Small intestine (tissue), 7 donors: ENCODE data around the gene EID2B. TPM values are rescaled to one million over a fixed set of nuclear protein-coding genes. Genes with fewer than 3 reads are reported as not detected.

Source experiments
- DNase-seq, 2 donors: peaks; one replicate each; pipeline versions ENCODE4 v3.0.0 to v3.0.0-alpha.2; 2013
- FAIRE-seq: peaks from 2 replicates; lab custom pipeline; 2012; peaks lifted over from hg19 to GRCh38; lab: Jason Lieb, UNC
- H3K27ac ChIP-seq, 3 donors: one replicate each; pipeline ENCODE4 v1.5.1; 2013; ENCODE audit warnings: low read length in 2 of 3, mild to moderate bottlenecking in 2 of 3, control low read depth in 1 of 3, inconsistent platforms in 1 of 3, low read depth in 1 of 3, moderate library complexity in 1 of 3
- H3K27me3 ChIP-seq, 3 donors: one replicate each; pipeline ENCODE4 v1.6.1; 2013; ENCODE audit warnings: low read length in 3 of 3, inconsistent platforms in 1 of 3; ENCODE audit not compliant: control insufficient read depth in 3 of 3, insufficient read depth in 3 of 3
- H3K36me3 ChIP-seq, 3 donors: one replicate each; pipeline ENCODE4 v1.6.1; 2013; ENCODE audit warnings: low read length in 3 of 3, inconsistent platforms in 1 of 3, low read depth in 1 of 3, mild to moderate bottlenecking in 1 of 3, moderate library complexity in 1 of 3; ENCODE audit not compliant: control insufficient read depth in 3 of 3, insufficient read depth in 2 of 3
- H3K4me1 ChIP-seq, 3 donors: one replicate each; pipeline ENCODE4 v1.6.1; 2013; ENCODE audit warnings: low read length in 2 of 3, inconsistent platforms in 1 of 3, low read depth in 1 of 3, mild to moderate bottlenecking in 1 of 3, moderate library complexity in 1 of 3; ENCODE audit not compliant: control insufficient read depth in 3 of 3, insufficient read depth in 2 of 3
- H3K4me3 ChIP-seq, 3 donors: one replicate each; pipeline ENCODE4 v1.5.1; 2013; ENCODE audit warnings: low read length in 3 of 3, control low read depth in 1 of 3, inconsistent platforms in 1 of 3, low read depth in 1 of 3, mild to moderate bottlenecking in 1 of 3, moderate library complexity in 1 of 3
- H3K9me3 ChIP-seq, 2 donors: one replicate each; pipeline ENCODE4 v1.6.1; 2013; ENCODE audit warnings: low read depth in 1 of 2, low read length in 1 of 2; ENCODE audit not compliant: control insufficient read depth in 2 of 2, insufficient read depth in 1 of 2
- WGBS, 3 donors: extraction: QIAGEN DNeasy Blood & Tissue Kit; methylation state at CpG; one replicate each; pipeline ENCODE4 v1.1.7; 2013; 5-methylcytosine and 5-hydroxymethylcytosine counted together
- polyA plus RNA-seq, 4 donors: library from polyadenylated mRNA; stranded (reverse) in 3 of 4; unstranded in 1 of 4; fragments of 200-250 nt in 3 of 4; fragments of 120-200 nt in 1 of 4; gene quantifications; one replicate each; pipeline versions ENCODE4 v1.2.1 to v1.2.3, GENCODE V29; 2013
- donor health status: healthy with polysubstance abuse.
- donor health status: control.
- donor health status: control.
- donor health status: Bipolar disorder and iron deficiency.
- donor health status: healthy.

The EID2B gene
- polyA plus RNA-seq, 4 donors, result 0.81 to 2.0 (median 0.99) TPM; not detected in 1

GRCh38 chr19:39555883-39556282, 23.2 kb upstream of the EID2B start:
- Histone ChIP-seq H3K4me1 (no peaks in the 10 kb centered on the region), H3K27me3 (no peaks in the 10 kb centered on the region), H3K9me3 (no peaks in the 10 kb centered on the region), H3K27ac (no peak overlapping the region), H3K4me3 (no peak overlapping the region), H3K36me3 (no peaks in the 10 kb centered on the region)
- 41 to 69% (median 50%) methylated on average over 1 of the region's 1 CpG for WGBS, 3 donors
- no peak for FAIRE-seq
- DNase-seq, result no peak

GRCh38 chr19:39554701-39555311, 22.2 kb upstream of the EID2B start:
- no peak overlapping the region for H3K27ac ChIP-seq
- 63 to 68% (median 66%) methylated on average over 4 of the region's 4 CpGs for WGBS, 3 donors
- FAIRE-seq (no peak), DNase-seq (no peak)
- H3K27me3 ChIP-seq, result no peaks in the 10 kb centered on the region
- H3K36me3 ChIP-seq, result no peaks in the 10 kb centered on the region
- no peaks in the 10 kb centered on the region for H3K4me1 ChIP-seq
- H3K4me3 ChIP-seq, result no peak overlapping the region
- no peaks in the 10 kb centered on the region for H3K9me3 ChIP-seq

GRCh38 chr19:39553082-39553652, 20.5 kb upstream of the EID2B start:
- 51 to 64% (median 52%) methylated on average over 7 of the region's 7 CpGs for WGBS, 3 donors
- Histone ChIP-seq H3K27me3 (no peaks in the 10 kb centered on the region), H3K9me3 (no peaks in the 10 kb centered on the region), H3K36me3 (no peaks in the 10 kb centered on the region), H3K4me1 (no peaks in the 10 kb centered on the region), H3K4me3 (no peak overlapping the region), H3K27ac (no peak overlapping the region)
- no peak for DNase-seq
- FAIRE-seq, result no peak

GRCh38 chr19:39550197-39550596, 17.5 kb upstream of the EID2B start:
- 51 to 80% (median 62%) methylated on average over 5 of the region's 5 CpGs for WGBS, 3 donors
- Histone ChIP-seq H3K27ac (no peak overlapping the region), H3K36me3 (no peaks in the 10 kb centered on the region), H3K27me3 (peaks cover 0 to 4% (median 0%) of the 10 kb centered on the region in 3 donors), H3K9me3 (no peaks in the 10 kb centered on the region), H3K4me1 (no peaks in the 10 kb centered on the region), H3K4me3 (no peak overlapping the region)
- FAIRE-seq (no peak), DNase-seq (no peak)

GRCh38 chr19:39546599-39546998, 13.9 kb upstream of the EID2B start:
- no peaks in the 10 kb centered on the region for H3K4me1 ChIP-seq
- no peak overlapping the region for H3K27ac ChIP-seq
- WGBS, 3 donors, result 34 to 55% (median 45%) methylated on average over 8 of the region's 8 CpGs
- peaks cover 0 to 4% (median 0%) of the 10 kb centered on the region in 3 donors for H3K27me3 ChIP-seq
- no peak overlapping the region for H3K4me3 ChIP-seq
- DNase-seq (no peak), FAIRE-seq (no peak)
- H3K36me3 ChIP-seq, result no peaks in the 10 kb centered on the region
- no peaks in the 10 kb centered on the region for H3K9me3 ChIP-seq

- WGBS, 3 donors, result 25 to 43% (median 26%) methylated on average over 1 of the region's 1 CpG
- DNase-seq, result no peak
- Histone ChIP-seq H3K4me3 (no peak overlapping the region), H3K9me3 (no peaks in the 10 kb centered on the region), H3K27me3 (peaks cover 0 to 4% (median 0%) of the 10 kb centered on the region in 3 donors), H3K27ac (no peak overlapping the region), H3K36me3 (no peaks in the 10 kb centered on the region), H3K4me1 (no peaks in the 10 kb centered on the region)
- FAIRE-seq, result no peak
Measured at GRCh38 chr19:39544911-39545310, 12.3 kb upstream of the EID2B start.

- DNase-seq, result no peak
- WGBS, 3 donors, result 82 to 84% (median 84%) methylated on average over 7 of the region's 7 CpGs
- no peaks in the 10 kb centered on the region for H3K4me1 ChIP-seq
- FAIRE-seq, result no peak
- H3K36me3 ChIP-seq, result no peaks in the 10 kb centered on the region
- no peak overlapping the region for H3K4me3 ChIP-seq
- H3K27ac ChIP-seq, result no peak overlapping the region
- H3K9me3 ChIP-seq, result no peaks in the 10 kb centered on the region
- peaks cover 0 to 4% (median 0%) of the 10 kb centered on the region in 3 donors for H3K27me3 ChIP-seq
Measured at GRCh38 chr19:39544226-39544903, 11.7 kb upstream of the EID2B start.

GRCh38 chr19:39543477-39543857, 10.8 kb upstream of the EID2B start:
- Histone ChIP-seq H3K27me3 (peaks cover 0 to 4% (median 0%) of the 10 kb centered on the region in 3 donors), H3K4me3 (no peak overlapping the region), H3K36me3 (no peaks in the 10 kb centered on the region), H3K4me1 (peaks cover 0 to 5% (median 0%) of the 10 kb centered on the region in 3 donors), H3K27ac (no peak overlapping the region), H3K9me3 (no peaks in the 10 kb centered on the region)
- FAIRE-seq, result no peak
- 83 to 94% (median 91%) methylated on average over 3 of the region's 3 CpGs for WGBS, 3 donors
- no peak for DNase-seq
